Renal cortical epithelial cell (primary cell): ENCODE data around the gene ATP2A3. TPM values are rescaled to one million over a fixed set of nuclear protein-coding genes. Genes with fewer than 3 reads are reported as not detected.

Source experiments
- DNase-seq: peaks from one replicate; pipeline ENCODE4 v3.0.0-alpha.2; 2011; ENCODE audit warnings: low read depth
- total RNA-seq: library from RNA; depleted of rRNA; stranded (reverse); fragments of >200 nt; gene quantifications from 2 replicates; pipeline ENCODE4 v1.2.3, GENCODE V29; 2014

Gene ATP2A3
- total RNA-seq, 1 donor from 2014 or later: 0.30 TPM

DNA sequence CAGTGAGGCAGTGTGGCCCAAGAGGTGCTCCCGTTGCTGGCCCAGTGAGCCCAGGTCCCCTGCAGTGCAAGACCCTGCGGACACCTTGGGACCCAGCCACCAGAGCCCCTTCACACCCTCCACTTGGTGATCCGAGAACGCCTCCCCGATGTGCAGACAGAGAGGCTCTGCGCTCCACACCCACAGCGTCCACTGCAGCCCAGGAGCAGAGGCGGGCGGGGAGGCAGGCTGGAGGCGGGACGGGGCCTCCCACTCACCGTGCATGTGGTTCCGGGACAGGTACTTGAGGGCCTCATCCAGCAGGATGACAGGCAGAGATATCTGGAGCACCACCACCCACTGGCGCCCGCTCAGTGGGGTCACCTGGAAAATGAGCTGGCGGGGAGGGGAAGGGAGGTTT is 35.8 kb downstream of the ATP2A3 start:
- no peak for DNase-seq

- DNase-seq: peak; percentile 6
Measured at GRCh38 chr17:3927628-3928340, 36.5 kb downstream of the ATP2A3 start.

DNA sequence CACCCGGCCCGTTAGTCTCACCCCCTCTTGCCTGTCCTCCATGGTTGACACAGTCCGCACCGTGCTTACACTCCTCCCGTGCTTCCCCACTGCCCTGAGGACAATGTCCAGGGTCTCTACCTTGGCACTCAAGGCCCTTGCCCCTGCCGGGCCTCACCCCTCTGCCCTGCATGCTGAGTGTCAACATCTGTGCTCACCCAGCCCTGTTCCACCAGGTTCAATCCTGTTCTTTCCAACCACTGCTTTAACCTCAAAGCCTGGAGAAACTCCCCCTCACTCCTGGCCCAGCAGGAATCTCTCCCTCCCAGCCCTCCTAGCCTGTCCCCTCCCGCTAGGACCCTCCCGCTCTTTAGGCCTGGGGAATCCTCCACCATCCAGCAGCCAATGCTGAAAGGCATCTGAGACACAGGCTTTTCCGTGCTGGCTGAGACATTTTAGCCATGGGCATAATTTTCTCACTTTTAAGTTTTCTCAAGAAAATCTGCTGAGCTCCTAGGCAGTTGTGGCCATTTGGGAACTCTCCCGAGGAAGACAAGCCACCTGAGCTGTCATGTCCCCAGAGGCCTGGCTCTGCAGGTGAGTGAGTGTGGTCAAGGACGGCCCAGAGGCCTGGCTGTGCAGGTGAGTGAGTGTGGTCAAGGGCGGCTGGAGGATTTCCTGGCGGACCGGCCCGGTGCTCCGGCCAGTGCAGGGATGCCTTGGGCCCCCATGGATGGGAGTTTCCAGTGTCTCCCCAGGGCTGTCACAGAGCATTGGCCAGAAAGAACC is 37.2 kb downstream of the ATP2A3 start:
- DNase-seq: no peak

- no peak for DNase-seq
Measured at GRCh38 chr17:3925684-3926485, 38.4 kb downstream of the ATP2A3 start.

DNA sequence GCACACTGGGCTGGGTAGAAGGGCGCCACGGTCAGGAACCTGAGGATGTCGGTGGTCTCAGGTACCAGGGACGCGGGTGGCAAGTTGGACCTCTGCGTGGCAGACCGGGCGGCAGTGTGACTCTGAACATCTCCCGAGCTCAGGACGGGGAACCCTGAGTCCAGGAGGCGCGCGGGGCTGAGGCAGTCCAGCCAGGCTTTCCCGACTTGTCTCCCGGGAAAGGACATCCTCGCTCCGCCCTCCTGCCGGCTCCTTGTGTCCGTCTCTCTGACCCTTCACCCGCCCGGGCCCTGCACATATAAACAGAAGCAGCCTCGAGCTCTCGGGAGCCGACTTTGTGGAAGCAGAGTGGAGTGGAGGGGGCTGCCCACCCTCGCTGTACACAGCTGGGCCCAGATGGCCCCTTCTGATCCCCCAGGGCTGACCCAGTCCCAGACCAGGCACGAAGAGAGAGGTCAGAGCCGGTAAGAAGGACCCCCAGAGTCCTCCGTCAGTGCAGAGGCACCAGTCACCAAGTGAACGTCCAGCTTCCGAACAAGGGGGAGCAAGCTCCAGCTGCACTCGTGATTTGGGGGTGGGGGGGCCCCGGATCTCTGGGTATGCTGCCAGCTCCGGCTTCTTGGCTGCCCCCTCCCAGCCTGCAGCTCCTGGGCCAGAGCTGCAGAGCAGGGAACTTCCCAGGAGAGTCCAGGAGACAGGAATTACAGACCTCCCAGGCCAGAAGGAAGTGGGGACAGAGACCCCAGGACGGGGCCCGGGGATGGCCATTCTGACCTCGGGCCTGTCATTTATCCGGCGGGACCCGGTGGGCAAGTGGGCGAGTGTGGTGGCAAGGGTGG is 39.5 kb downstream of the ATP2A3 start:
- DNase-seq: no peak

- no peak for DNase-seq
Measured at GRCh38 chr17:3923466-3924190, 40.6 kb downstream of the ATP2A3 start.

DNA sequence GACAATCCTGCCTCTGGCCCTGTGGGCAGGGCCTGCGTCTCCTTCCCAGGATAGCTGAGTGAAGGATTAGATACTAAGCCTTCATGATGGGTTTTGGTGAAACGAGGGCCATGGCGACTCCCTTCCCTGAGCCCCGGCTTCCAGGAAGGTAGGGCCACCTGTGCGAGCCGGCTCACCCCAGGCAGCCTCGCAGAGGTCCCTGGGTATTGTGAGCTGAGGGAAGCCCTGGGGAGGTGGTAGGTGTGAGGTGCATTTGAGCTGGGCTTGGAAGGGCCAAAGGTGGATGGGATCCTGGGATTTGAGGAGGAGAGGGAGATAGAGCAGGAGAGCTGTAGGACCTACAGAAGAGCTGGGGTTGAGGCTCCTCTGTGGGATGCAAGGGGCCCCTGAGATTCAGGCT is 41.5 kb downstream of the ATP2A3 start:
- no peak for DNase-seq

GRCh38 chr17:3921502-3922319 is 42.5 kb downstream of the ATP2A3 start:
- DNase-seq: no peak

DNA sequence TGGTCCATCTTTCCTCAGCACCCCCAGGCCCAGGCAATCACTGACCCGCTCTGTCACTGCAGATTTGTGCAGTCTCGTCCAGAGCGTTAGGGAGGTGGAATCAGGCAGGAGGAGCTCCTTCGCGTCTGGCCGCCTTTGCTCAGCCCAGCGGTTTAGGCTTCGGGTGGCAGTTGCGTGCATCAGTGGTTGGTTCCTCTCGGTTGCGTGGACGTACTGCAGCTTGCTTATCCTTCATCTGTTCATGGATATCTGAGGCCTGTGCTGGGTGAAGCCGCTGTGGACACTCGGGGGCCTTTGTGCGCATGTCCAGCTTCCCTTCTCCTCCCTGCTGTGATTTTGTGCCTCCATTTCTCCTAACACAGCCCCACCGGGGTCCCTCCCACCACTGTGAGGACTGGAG is 43.2 kb downstream of the ATP2A3 start:
- no peak for DNase-seq

- DNase-seq: no peak
Measured at GRCh38 chr17:3919123-3919624, 45.1 kb downstream of the ATP2A3 start.

DNA sequence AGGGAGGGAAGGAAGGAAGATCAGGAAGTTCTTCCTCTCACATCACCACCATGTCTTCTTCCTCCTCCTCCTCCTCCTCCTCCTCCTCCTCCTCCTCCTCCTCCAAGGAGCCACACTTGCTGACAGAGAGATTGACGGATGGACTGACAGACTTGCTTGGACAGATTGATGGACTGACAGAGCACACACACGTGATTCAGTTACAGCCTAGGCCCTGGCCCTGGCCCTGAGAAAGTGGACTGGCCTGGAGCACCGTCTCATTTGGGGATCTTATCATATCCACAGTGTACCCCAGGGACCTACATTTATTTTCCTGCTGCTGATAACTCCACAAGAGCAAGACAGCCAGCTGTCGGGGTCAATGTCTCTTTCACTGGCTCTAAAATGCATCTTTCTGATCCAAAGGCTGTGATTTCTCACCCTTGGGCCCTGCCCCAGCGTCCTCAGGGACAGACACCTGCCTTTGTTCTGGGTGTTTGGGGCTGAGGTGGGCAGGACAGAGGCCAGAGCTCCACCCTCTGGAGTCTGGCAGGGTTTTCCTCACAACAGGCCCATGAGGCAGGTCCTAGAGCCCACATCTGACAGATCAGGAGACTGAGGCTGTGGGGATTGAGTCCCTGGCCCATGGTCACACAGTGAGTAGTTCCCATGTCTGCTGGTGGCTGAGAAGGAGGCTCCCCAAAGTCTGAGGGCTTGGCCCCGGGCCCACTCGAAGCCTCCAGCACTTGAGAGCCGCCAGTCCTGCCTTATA is 45.7 kb downstream of the ATP2A3 start:
- DNase-seq: no peak

DNA sequence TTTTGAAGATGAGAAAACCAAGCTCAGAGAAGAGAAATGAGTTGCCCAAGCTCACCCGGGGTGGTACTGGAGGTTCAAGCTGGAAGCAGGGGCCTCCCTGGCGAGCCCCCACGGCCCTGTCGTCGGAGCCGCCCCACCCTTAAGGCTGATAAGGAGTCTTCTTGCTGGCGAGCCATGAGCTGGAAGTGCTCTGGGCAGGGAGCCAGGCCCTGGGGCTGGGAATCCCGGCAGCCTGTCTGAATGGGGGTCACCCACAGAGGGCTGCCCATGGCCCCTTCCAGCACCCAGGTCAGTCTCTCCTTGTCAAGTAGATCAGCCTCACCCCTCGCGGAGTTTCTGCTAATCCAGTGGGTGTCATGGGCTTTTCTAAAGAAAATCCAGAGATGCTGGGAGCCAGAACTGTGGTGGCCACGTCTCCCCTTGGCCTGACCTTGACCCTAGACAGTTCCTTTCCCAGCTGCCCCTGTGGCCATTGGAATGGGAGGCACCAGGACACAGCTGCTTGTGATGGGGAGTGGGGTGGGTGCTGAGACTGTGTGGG is 46.8 kb downstream of the ATP2A3 start:
- no peak for DNase-seq

DNA sequence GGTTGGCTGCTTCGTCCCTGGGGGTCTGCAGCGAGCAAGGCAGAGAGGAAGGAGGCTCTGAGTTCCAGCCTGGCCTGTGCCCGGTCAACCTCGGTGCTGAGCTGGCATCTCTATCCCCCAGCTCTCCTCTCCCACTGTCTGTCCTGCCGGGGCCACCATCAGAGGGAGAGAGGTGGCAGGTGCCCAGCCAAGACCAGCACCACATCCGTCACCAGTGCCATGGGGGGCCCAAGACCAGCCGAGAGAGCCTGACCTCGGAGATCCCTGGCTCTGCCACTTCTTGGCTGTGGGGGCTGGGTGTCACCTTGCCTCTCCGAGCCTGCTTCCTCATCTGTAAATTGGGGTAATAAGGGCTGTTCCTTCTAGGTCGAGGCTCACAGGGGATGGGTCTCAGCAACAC is 47.4 kb downstream of the ATP2A3 start:
- no peak for DNase-seq

- DNase-seq: no peak
Measured at GRCh38 chr17:3915995-3916696, 48.1 kb downstream of the ATP2A3 start, which contains the start of gene P2RX1. TSS of gene P2RX1 (minus strand) at chr17:3916465. CDS start at chr17:3916225, 240 bp downstream.

- no peak for DNase-seq
Measured at GRCh38 chr17:3915581-3915994, 48.6 kb downstream of the ATP2A3 start.

DNA sequence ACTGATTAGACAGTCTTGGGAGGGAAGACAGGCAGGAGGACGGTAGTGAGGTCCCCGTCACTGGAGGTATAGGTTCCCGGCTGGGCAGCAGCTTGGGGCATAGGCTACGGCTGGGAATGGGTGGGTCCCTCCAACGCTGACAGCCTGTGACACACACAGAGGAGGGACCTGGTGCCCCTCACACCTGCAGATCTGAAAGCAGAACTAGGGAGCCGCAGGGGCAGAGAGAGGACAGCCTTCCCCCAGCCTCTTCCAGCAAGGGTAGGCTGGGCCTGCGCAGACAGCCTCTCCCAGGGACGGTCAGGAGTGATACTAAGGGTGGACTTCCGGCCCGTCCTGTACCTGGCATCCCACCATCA is 49.9 kb downstream of the ATP2A3 start:
- DNase-seq: no peak

DNA sequence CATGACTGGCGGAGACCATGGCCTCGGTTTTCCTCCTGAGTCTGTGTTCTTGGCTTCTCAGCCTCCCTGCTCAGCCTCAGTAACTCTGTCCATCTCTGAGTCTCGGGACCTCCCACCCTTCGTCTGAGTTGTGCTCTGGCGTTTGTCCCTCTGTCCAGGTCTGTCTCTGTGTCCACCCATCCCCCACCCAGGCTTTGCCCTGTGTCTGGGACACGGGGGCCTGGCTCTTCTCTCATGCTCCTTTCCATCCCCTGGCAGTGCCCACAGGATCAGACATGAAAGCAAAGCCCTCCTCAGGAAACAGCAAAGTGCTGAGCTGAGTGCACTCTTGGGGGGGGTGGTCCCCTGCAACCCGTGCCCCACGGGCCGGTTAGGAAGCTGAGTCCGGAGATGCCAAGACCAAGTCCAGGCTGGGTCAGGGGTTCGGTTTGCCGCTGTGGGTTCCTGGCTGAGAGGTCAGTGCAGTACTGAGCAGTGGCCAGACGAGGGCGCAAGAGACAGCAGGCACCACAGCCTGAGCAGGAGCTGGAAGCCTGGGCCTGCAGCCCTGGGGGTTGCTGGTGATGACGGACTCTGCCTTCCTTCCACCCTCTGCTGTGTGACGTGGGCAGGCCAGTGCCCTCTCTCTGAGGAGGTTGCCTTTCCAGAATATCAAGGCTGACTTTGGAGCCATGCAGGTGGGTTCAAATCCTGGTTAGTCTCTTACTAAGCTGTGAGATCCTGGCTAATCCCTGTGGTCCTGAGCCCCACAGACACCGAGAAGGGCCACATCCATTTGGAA is 50.5 kb downstream of the ATP2A3 start:
- peak; percentile 36 for DNase-seq
